Measurements from ENCODE around the gene RTBDN.

Gene RTBDN

DNA sequence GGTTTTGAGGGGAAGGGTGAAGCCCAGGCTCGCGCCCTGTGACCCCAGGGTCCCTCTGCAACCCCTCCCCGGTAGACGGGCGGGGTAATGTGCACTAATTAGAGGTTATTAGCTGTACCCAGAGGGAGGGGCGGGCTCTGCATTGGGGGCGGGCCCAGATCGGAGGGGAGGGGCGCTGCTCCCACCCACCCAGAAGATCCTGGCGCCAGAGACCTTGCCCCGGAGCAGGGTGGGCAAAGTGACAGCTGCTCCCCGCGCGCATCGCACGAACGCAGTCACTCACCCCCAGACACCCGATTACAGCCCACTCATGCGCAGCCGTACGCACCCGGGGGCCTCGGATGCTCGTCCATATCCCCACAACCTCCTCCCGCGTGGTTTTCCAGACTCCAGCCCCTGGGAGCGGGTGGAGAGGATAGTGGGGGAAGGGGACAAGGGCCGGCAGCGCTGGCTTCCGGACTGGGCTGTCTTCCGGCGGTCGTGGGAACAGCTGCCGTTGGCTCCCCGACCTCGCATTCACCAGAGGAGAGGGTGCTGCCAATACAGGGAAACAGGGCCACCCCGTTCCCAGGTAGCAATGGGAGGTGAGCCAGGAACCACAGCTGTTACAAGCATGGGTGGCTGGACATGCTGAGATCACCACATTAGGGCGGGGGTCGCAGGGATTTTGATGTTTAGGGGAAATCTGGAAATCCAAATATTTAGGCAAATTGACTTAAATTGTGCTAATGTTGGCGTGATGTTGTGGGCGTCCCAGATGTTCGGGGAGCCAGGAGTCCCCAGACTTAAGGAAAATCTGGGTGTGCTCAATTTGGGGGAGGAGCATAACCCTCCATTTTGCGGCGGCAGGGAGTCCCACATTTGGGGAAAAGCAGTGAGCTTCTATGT is 56.1 kb downstream of the RTBDN start:
- DNase-seq = peak; percentile 76

DNA sequence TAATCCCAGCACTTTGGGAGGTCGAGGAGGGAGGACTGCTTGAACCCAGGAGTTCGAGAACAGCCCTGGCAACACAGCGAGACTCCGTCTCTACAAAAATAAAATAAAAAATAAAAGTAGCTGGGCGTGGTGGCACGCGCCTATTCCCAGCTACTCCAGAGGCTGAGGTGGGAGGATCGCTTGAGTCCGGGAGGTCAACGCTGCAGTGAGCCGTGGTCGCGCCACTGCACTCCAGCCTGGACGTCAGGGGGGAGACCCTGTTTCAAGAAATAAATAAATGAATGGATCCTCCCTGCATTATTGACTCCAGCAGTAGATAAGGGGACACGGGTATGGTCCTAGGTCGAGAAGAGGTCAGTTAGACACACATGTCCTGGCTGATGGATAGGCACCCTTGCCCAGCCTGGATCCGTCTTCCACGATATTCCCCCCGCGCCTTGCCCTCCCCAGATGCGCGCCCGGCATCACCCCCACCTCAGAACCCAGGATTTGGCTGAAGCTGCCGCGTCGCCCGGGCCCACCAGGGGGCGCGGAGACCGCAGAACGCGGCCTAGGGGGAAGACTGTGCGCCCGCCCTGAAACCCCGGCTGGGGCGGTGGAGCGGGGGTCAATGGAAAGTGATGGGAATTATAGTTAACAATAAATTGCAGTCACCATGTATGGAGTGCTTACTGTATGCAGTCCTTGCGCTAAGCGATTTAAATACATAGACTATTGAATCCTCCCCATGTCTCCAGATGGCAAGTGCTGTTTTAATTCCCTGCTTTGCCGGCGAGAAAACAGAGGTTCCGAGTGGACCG is 57.0 kb downstream of the RTBDN start:
- peak; percentile 52 for DNase-seq

All from NCI-H226 (cell line).